Medulla oblongata (tissue), 1 donor: ENCODE data around the gene TBC1D17.

Source experiments
- DNase-seq: peaks from one replicate; pipeline ENCODE4 v3.0.0-alpha.2; 2015; ENCODE audit errors: extremely low spot score

Gene TBC1D17

GRCh38 chr19:49847731-49848696 lies 29.5 kb upstream of the TBC1D17 start:
- DNase-seq: no peak

- DNase-seq: no peak
Measured at GRCh38 chr19:49848938-49849337, 28.6 kb upstream of the TBC1D17 start.

- DNase-seq: no peak
Measured at GRCh38 chr19:49849433-49850220, 27.9 kb upstream of the TBC1D17 start.

GRCh38 chr19:49850221-49850486 lies 27.3 kb upstream of the TBC1D17 start:
- DNase-seq: no peak

GRCh38 chr19:49850487-49851342 lies 26.8 kb upstream of the TBC1D17 start, which contains the start of gene PTOV1:
PTOV1 (plus strand) TSS chr19:49851159.
- peak; percentile 97 for DNase-seq

GRCh38 chr19:49851456-49852259 lies 25.8 kb upstream of the TBC1D17 start:
- DNase-seq: no peak

DNA sequence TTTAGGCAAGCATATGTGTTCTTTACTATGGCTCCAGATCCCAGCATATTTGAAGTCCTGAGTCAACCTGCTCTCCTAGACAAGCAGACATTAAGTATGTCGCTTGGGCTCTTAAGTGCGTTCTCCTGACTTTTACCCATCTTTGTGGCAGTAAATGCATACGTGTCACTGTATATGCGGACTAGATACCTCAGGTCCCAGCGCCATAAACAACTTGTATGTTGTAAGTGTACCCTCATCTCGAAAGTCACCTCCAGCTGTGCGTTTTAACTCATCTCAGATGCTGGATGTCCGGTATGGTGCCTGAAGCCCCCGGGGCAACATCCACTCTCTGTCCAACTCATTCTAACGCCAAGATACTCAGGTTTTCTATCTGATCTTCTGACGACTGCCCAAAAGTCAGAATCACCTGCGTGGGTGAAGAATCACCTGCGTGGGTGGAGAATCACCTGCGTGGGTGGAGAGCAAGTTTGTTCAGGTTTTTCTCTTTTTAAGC lies 24.8 kb upstream of the TBC1D17 start:
- DNase-seq: no peak

DNA sequence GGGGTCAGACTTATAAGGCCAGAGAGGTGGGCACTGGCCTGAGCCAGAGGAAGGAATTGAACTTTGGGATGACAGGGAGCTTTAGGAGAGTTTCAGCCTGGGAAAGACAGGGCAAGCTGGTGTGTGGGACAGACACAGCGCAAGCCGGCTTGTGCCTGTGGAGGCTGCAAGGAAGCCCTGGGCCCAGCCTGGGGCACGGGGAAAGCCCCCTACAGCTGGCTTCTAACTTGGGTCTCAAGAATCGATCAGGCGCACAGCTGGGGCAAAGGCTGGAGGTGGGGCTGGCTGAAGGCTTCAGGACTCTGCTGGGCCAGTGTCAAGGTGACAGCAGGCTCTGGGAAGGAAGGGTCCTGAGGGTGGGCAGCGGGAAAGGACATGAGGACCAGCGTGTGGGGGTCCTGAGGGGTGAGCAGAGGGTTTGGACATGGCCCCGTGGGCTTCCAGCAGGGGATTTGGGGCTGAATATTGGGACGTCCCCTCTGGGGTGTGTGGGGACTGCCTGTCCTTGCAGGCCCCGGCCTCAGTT lies 23.6 kb upstream of the TBC1D17 start:
- no peak for DNase-seq

DNA sequence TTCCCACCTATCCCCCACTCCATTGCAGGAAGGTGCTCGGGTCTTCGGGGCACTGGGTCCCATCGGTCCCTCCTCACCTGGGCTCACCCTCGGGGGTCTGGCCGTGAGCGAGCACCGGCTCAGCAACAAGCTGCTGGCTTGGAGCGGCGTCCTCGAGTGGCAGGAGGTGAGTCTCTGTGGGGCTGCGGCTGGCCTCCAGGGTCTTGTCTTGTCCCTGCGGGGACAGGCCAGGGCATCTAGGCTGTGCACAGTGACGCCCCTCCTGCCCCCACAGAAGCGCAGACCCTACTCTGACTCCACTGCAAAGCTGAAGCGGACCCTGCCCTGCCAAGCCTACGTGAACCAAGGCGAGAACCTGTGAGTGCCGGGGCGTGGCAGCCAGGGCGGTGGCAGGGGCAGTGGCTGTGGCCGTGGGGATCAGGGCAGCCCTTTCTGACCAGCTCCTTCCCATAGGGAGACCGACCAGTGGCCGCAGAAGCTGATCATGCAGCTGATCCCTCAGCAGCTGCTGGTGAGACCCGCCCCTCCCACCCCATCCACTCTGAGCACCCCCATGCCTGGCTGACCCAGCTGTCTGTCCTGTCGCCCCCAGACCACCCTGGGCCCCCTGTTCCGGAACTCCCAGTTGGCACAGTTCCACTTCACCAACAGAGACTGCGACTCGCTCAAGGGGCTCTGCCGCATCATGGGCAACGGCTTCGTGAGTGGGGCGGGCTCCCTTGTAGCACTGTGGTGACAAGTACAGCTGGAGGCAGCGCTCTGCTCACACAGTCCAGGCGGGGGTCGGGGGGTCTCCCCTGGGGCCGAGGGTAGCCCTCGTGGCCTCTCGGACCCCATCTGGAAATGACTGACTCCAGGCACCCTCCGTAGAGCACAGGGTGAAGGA lies 22.9 kb upstream of the TBC1D17 start:
- DNase-seq: no peak

- no peak for DNase-seq
Measured at GRCh38 chr19:49855277-49855675, 22.2 kb upstream of the TBC1D17 start.

- no peak for DNase-seq
Measured at GRCh38 chr19:49855676-49856573, 21.6 kb upstream of the TBC1D17 start.

DNA sequence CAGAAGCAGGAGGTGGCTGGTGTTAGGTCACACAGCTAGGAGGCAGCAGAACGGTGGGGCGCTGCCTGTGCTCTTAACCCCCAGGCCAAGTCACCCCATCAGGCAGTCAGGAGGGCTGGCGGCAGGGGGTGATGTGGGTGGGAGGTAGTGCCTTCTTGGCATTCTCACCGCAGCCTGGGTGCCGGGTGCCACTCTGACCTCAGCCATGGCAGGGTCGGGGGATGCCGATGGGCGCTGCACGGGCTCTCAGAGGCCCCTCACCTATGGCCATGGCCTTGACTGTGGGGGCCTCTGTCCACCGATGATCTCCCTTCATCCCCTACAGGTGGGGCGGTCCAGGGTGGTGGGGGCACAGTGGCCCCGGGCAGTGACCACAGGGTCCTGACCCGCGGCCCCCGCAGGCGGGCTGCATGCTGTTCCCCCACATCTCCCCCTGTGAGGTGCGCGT lies 20.9 kb upstream of the TBC1D17 start:
- no peak for DNase-seq

GRCh38 chr19:49857061-49857837 lies 20.3 kb upstream of the TBC1D17 start:
- DNase-seq: no peak

DNA sequence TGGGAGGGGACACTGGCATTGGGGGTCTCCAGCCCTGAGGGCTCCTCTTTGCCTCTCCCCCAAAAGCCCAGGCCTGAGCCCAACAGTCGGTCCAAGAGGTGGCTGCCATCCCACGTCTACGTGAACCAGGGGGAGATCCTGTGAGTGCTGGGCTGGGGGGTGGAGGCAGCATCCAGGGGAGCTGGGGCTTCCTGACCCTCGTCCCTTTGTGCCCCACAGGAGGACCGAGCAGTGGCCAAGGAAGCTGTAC lies 19.7 kb upstream of the TBC1D17 start:
- DNase-seq: no peak

DNA sequence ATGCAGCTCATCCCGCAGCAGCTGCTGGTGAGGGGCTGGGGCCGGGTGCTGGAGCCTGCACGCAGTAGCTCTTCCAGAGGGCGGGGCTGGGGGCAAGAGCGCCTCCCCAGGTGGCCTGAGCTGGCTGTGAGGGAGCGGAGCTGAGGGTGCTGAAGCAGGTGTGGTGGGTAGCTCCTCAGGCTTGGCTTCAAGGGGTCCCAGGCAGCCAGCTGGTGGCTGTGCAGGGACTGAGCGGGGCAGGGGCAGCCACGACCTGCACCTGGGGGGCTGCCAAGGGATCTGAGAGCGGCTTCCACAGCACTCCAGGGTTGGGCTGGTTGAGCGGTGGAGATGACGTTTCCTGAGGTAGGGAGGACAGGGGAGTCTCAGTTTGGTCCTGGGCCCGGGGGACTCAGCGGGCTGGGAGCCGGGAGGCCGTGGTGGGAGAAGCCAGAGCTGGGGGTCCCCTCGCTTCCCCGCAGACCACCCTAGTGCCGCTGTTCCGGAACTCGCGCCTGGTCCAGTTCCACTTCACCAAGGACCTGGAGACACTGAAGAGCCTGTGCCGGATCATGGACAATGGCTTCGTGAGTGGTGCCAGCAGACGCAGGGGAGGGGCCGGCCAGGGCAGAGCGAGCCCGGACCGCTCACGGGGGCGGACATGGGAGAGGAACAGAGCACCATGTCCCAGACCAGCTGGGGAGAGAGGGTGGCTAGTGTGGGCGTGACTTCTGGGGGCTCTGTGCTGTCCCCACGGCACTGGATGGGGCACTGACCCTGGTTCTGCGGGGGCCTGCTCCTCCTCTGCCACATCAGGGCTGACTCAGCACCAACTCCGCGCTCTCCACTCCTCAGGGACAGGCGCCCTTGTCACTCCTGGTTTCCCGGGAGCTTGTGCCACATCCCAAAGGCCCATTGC lies 19.2 kb upstream of the TBC1D17 start:
- DNase-seq: peak; percentile 66

- DNase-seq: no peak
Measured at GRCh38 chr19:49859682-49860335, 17.7 kb upstream of the TBC1D17 start.
